ENCODE data around the gene RABIF. TPM values are rescaled to one million over a fixed set of nuclear protein-coding genes. Genes with fewer than 3 reads are reported as not detected.

The RABIF gene
- polyA plus RNA-seq, 3 donors: 7.8 to 24.6 (median 22.8) TPM

DNA sequence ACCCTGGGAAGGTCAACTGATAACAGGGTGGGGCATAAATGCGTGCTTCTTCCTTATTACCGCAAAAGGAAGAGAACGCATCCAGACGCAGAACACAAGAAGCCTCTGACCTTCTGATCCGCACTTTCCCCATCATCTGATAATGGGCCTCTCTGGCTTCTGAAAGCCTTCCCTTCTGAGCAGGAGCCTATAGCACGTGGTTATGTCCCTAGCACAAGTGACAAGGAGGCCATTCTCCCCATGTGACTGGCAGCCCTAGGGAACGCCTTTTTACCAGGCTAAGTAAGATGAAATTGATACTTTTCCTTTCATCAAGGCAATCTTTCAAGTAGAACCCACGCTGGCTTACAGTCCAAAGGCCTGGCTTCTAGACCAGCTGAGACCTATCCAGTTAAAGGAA lies 34.2 kb downstream of the RABIF start:
- no peak for DNase-seq
- Histone ChIP-seq H2AFZ (ENCODE audit: insufficient read depth, low read depth, low read length, poor library complexity, severe bottlenecking) (no peak overlapping the region), H3K4me2 (replicated peaks; ENCODE audit: extremely low read depth, low read length, poor library complexity, severe bottlenecking) (no peak overlapping the region), H3K4me1 (ENCODE audit: control insufficient read depth in 1 of 2, insufficient read depth in 2 of 2, low read length in 2 of 2) (peaks cover 31 to 34% of the 10 kb centered on the region in 2 donors), H3K4me3 (replicated peaks in 1 of 3; ENCODE audit: low read depth in 2 of 3, low read length in 3 of 3) (no peak overlapping the region), H3K79me2 (ENCODE audit: insufficient read depth, low read length) (peaks cover 7% of the 10 kb centered on the region), H3K36me3 (replicated peaks in 1 of 2; ENCODE audit: control insufficient read depth in 1 of 2, insufficient read depth in 2 of 2, low read length in 2 of 2) (no peaks in the 10 kb centered on the region), H3K27ac (ENCODE audit: low read depth in 1 of 2, low read length in 2 of 2) (no peak overlapping the region), H3K9ac (ENCODE audit: insufficient read depth, low read length, poor library complexity, severe bottlenecking) (no peak overlapping the region), H4K20me1 (ENCODE audit: insufficient read depth, low read length) (no peaks in the 10 kb centered on the region), H3K9me3 (replicated peaks in 1 of 2; ENCODE audit: control insufficient read depth in 1 of 2, insufficient read depth in 1 of 2, low read length in 2 of 2) (no peaks in the 10 kb centered on the region), H3K27me3 (ENCODE audit: control insufficient read depth in 2 of 2, insufficient read depth in 2 of 2, low read length in 2 of 2) (no peaks in the 10 kb centered on the region)
- peaks cover 2% of the 10 kb centered on the region in 3 donors for H3K27me3 Mint-ChIP-seq (ENCODE audit: low read depth in 3 of 3)
- 87% methylated on average over 6 of the region's 8 CpGs for WGBS (ENCODE audit: insufficient coverage)
- no peak overlapping the region for H3K4me3 Mint-ChIP-seq
- H3K27ac Mint-ChIP-seq: no peak overlapping the region
- peaks cover 51% of the 10 kb centered on the region for H3K4me1 Mint-ChIP-seq
- intact Hi-C loops (cut with micrococcal nuclease): no loop called here
- no peaks in the 10 kb centered on the region for H3K9me3 Mint-ChIP-seq
- H3K36me3 Mint-ChIP-seq: peaks cover 0 to 2% of the 10 kb centered on the region in 2 donors
- TF ChIP-seq, protein P1, sequence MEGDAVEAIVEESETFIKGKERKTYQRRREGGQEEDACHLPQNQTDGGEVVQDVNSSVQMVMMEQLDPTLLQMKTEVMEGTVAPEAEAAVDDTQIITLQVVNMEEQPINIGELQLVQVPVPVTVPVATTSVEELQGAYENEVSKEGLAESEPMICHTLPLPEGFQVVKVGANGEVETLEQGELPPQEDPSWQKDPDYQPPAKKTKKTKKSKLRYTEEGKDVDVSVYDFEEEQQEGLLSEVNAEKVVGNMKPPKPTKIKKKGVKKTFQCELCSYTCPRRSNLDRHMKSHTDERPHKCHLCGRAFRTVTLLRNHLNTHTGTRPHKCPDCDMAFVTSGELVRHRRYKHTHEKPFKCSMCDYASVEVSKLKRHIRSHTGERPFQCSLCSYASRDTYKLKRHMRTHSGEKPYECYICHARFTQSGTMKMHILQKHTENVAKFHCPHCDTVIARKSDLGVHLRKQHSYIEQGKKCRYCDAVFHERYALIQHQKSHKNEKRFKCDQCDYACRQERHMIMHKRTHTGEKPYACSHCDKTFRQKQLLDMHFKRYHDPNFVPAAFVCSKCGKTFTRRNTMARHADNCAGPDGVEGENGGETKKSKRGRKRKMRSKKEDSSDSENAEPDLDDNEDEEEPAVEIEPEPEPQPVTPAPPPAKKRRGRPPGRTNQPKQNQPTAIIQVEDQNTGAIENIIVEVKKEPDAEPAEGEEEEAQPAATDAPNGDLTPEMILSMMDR (IDR thresholded peaks at IDR 0.05): no peak

DNA sequence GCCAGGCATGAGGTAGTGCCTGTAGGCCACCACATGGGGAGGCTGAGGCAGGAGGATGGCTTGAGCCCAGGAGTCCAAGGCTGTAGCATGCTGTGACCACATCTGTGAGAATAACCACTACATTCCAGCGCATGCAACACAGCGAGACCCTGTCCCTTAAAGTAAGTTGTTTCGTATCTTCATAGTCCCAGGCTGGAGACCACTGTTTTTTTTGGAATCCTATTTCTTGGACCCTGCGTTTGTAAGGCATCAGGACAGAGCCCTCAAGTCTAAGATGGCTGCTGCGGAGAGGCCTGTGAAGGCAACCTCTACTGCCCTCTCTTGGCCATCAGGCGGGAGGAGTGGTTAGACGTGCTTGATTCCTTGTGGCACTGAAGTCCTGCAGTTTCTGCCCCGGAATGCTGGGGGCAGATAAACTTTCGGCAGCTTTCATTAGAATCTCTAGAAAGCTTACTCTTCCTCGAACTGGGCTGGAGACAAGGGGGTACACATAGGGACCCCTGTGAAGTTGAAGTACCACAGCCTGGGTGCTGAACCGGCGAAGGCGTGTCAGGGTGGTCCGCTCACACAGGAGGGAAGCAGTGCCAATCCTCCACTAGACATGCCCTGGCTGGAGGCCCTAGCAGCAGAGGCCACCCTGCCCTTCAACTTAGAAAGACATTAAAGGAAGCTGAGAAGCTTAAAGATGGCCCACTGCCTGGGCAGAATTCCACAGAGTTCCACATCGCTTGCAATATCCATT lies 36.6 kb downstream of the RABIF start:
- H3K36me3 ChIP-seq (replicated peaks in 1 of 2; ENCODE audit: control insufficient read depth in 1 of 2, insufficient read depth in 2 of 2, low read length in 2 of 2): no peaks in the 10 kb centered on the region
- H3K4me3 Mint-ChIP-seq: no peak overlapping the region
- no peak overlapping the region for H3K27ac ChIP-seq (ENCODE audit: low read depth in 1 of 2, low read length in 2 of 2)
- H3K4me1 ChIP-seq (ENCODE audit: control insufficient read depth in 1 of 2, insufficient read depth in 2 of 2, low read length in 2 of 2): peaks cover 17 to 18% of the 10 kb centered on the region in 2 donors
- no peaks in the 10 kb centered on the region for H3K9me3 Mint-ChIP-seq
- H2AFZ ChIP-seq (ENCODE audit: insufficient read depth, low read depth, low read length, poor library complexity, severe bottlenecking): peak overlapping the region; percentile 66
- H3K27me3 ChIP-seq (ENCODE audit: control insufficient read depth in 2 of 2, insufficient read depth in 2 of 2, low read length in 2 of 2): no peaks in the 10 kb centered on the region
- peak overlapping the region in 1 of 7 donors; percentile 46 for H3K27ac Mint-ChIP-seq
- no peak overlapping the region for H3K4me2 ChIP-seq (replicated peaks; ENCODE audit: extremely low read depth, low read length, poor library complexity, severe bottlenecking)
- peak; percentile 34 to 51 (median 43) for DNase-seq
- H3K4me3 ChIP-seq (replicated peaks in 1 of 3; ENCODE audit: low read depth in 2 of 3, low read length in 3 of 3): no peak overlapping the region
- peaks cover 27% of the 10 kb centered on the region for H3K4me1 Mint-ChIP-seq
- H3K79me2 ChIP-seq (ENCODE audit: insufficient read depth, low read length): no peaks in the 10 kb centered on the region
- 65% methylated on average over 12 of the region's 15 CpGs for WGBS (ENCODE audit: insufficient coverage)
- intact Hi-C loops (cut with micrococcal nuclease): no loop called here
- H3K27me3 Mint-ChIP-seq (ENCODE audit: low read depth in 3 of 3): peaks cover 0 to 2% (median 2%) of the 10 kb centered on the region in 3 donors
- TF ChIP-seq, protein P1 (IDR thresholded peaks at IDR 0.05): peak; percentile 67
- H3K9ac ChIP-seq (ENCODE audit: insufficient read depth, low read length, poor library complexity, severe bottlenecking): no peak overlapping the region
- no peaks in the 10 kb centered on the region for H4K20me1 ChIP-seq (ENCODE audit: insufficient read depth, low read length)
- no peaks in the 10 kb centered on the region for H3K36me3 Mint-ChIP-seq
- H3K9me3 ChIP-seq (replicated peaks in 1 of 2; ENCODE audit: control insufficient read depth in 1 of 2, insufficient read depth in 1 of 2, low read length in 2 of 2): no peaks in the 10 kb centered on the region
